Measurements from ENCODE around the gene YIPF3.
A peak's percentile ranks its signal among the peaks of the same experiment; 100 is the strongest.

YIPF3 gene

DNA sequence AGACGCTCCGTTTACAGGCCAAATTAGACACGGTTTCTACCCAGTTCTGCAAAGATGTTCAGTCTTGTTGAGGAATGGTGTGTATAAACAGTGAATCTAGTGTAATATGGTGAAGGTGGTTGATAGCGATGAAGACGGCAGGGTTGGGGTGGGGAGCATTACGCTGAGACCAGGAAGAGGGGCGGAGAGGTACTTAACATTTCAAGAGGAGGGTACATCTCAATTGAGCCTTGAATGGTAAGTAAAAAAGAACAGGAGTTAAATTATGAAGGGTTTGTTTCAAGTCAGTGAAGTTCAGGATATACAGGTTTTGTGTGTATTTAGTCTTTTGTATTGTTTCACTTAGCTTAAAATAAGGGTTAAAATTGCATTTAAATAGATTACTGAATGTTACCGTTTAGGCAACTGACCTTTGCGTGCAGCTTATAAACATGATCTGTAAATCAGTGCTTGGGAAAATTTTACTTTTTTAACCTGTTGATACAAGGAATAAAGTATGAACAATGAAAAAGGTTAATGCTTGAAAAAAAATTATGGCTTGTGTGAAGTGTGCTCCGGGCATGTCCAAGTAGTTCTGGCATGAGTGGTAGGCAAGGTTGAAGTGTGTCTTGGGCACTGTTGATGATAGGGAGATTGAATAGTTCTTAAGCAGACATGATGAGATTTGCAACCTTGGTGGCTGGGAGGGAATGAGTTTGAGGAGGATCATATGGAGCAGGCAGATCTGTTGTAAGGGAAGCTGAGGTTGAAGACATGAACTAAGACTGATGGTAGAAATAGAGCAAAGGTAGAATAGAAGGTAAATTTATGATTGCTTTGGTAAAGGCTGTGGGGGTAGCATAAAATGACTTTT is 1.0 kb upstream of the YIPF3 start:
- no peak for DNase-seq (ENCODE audit: low spot score)
- TF ChIP-seq, protein P1, sequence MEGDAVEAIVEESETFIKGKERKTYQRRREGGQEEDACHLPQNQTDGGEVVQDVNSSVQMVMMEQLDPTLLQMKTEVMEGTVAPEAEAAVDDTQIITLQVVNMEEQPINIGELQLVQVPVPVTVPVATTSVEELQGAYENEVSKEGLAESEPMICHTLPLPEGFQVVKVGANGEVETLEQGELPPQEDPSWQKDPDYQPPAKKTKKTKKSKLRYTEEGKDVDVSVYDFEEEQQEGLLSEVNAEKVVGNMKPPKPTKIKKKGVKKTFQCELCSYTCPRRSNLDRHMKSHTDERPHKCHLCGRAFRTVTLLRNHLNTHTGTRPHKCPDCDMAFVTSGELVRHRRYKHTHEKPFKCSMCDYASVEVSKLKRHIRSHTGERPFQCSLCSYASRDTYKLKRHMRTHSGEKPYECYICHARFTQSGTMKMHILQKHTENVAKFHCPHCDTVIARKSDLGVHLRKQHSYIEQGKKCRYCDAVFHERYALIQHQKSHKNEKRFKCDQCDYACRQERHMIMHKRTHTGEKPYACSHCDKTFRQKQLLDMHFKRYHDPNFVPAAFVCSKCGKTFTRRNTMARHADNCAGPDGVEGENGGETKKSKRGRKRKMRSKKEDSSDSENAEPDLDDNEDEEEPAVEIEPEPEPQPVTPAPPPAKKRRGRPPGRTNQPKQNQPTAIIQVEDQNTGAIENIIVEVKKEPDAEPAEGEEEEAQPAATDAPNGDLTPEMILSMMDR (IDR thresholded peaks at IDR 0.05; ENCODE audit: extremely low read depth, insufficient read depth, missing control alignments), result no peak
- in situ Hi-C loops (cut with MboI; ENCODE audit: low pct_unique_long_range_greater_than_20kb, low sequenced_read_pairs, unreplicated experiment), result no loop called here

DNA sequence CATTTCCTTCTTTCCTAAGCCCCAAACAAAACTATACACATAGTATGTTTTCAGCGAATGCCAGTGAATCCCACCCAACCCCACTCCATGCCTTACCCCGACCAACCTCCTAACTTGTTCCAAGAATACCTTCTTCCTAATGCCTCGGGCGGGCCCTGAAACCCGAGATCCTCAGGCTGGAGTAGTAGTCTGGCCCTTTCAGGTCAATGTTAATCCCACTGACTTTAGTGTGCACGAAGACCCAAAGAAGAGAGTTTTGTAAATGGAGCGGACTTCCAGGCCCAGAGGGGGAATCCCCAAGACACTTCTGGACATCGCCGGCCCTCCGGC is 394 bp downstream of the YIPF3 start:
- DNase-seq (ENCODE audit: low spot score), result no peak
- TF ChIP-seq, protein P1 (IDR thresholded peaks at IDR 0.05; ENCODE audit: extremely low read depth, insufficient read depth, missing control alignments), result no peak
- in situ Hi-C loops (cut with MboI; ENCODE audit: low pct_unique_long_range_greater_than_20kb, low sequenced_read_pairs, unreplicated experiment), result no loop called here

DNA sequence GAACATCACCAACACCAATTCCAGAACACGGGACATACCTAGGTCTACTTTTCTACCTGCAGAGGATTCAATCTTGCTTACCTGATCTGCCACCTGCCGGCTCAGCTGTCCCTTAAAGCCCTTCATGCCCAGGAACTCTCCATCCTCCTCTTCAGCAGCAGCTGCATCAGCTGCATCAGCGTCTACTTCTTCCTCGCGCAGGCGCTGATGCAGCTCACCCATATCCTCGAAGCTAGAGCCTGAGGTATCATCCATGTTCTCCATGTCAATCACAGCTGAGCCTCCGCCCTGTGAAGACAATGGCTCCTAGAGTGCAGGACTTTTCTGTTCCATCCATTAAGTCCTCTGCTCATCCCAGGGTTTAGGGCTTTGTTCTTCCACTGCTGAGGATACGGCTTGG is 918 bp downstream of the YIPF3 start:
- in situ Hi-C loops (cut with MboI; ENCODE audit: low pct_unique_long_range_greater_than_20kb, low sequenced_read_pairs, unreplicated experiment), result no loop called here
- no peak for DNase-seq (ENCODE audit: low spot score)

DNA sequence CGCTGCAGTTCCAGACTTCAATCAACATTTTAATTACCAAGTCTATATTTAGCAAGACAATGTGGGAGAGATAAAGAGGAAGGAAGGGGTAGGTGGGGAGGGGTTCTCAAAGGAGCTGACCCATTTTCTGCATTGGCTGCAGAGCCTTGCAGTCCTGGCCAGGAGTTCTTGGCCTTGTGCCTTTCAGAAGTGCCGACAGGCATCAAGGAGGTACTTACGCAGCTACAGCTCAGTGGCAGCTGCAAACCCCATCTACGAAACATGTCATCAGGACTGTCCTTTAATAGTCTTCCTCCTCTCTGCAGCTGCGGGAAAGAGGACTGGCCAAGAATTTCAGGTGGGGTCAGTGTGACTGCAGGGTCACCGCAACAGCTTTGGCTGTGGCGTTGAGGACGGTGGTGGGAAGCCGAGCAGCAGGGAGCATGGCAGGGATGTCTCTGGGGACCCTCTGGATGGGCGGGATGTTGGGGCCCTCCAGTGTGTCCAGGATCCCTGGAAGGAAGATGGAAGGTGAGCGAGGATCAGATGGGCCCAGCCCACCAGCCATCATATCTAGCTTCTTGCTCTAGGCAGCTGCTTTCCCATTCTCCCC is 4.8 kb downstream of the YIPF3 start:
- TF ChIP-seq, protein P1 (IDR thresholded peaks at IDR 0.05; ENCODE audit: extremely low read depth, insufficient read depth, missing control alignments), result no peak
- no peak for DNase-seq (ENCODE audit: low spot score)
- in situ Hi-C loops (cut with MboI; ENCODE audit: low pct_unique_long_range_greater_than_20kb, low sequenced_read_pairs, unreplicated experiment), result no loop called here

More for the DNA sequence above, 918 bp downstream of the YIPF3 start:
- TF ChIP-seq, protein P1 (IDR thresholded peaks at IDR 0.05; ENCODE audit: extremely low read depth, insufficient read depth, missing control alignments), result no peak

DNA sequence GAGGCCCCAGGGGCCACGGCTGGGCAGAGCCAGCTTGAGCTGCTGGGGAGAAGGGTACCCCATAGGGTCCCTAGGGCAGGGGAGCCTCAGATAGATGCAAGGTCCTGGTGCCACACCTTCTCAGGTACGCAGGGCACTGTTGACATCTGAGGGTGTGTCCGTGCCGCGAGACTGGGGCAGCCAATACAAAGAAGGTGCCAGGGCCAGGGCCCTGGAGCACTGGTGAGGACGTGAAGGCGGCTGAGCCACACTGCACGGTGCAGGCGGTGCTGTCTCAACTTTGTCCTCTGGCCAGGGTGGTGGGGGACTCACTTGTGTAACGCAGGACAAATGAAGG is 5.9 kb downstream of the YIPF3 start:
- no peak for DNase-seq (ENCODE audit: low spot score)
- TF ChIP-seq, protein P1 (IDR thresholded peaks at IDR 0.05; ENCODE audit: extremely low read depth, insufficient read depth, missing control alignments), result no peak
- in situ Hi-C loops (cut with MboI; ENCODE audit: low pct_unique_long_range_greater_than_20kb, low sequenced_read_pairs, unreplicated experiment), result no loop called here

DNA sequence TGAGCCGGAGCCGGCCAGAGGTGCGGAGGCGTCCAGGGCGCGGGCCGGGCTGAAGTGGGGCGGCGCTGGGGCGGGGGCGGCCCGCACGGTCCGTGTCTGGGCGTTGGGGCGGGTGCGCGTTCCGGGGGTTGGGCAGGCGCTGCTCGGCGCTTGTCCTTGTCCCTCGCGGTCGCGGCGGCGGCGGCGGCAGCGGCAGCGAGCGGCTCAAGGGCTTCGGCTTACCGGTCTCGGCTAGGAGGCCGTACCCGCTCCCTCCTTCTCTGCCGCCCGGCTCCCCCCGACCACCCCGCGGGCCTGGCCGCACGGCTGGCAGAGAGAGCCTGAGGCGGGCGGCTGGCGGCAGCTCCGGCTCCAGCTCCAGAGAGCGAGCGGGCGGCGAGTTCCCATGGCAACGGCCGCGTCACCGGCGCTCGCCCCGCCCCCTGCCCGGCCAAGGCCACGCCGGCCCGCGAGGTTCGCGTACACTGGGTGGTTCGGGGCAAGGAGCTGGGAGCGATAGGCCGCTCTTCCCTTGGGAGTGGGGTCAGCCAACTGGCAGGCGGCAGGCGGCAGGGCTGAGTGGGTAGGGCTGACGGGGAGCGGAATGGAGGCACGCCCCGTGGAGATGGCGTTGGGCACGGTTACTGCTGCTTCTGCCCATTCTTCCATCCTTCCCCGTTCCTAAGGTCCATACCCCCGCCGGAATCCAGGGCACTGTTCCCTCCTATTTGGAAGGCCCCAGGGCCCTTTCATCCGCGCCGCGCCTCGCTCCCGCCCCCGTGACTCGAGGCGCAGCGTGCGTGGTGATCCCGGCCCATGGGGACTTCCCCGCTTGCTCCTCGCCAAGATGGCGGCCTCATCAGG is 6.5 kb downstream of the YIPF3 start, which contains the start of gene LRRC73:
Gene LRRC73, minus strand, starts transcription at position 363 of the 843 bp plus-strand sequence. CDS start 561 bp downstream, outside the sequence.
- peak; percentile 89 for DNase-seq (ENCODE audit: low spot score)
- TF ChIP-seq, protein P1 (IDR thresholded peaks at IDR 0.05; ENCODE audit: extremely low read depth, insufficient read depth, missing control alignments), result no peak
- in situ Hi-C loops (cut with MboI; ENCODE audit: low pct_unique_long_range_greater_than_20kb, low sequenced_read_pairs, unreplicated experiment), result loop anchor here (10.0 kb wide), 1 partner anchor 255 kb away; no protein-coding TSS in a partner anchor
